GM18499 (cell line): ENCODE results near the gene ALG12.

Source experiments
- ATAC-seq: cut with Tn5 transposase; IDR thresholded peaks from one replicate; pipeline ENCODE4 v1.9.1; 2021; ENCODE audit warnings: moderate number of reproducible peaks; ENCODE audit not compliant: insufficient read depth, unreplicated experiment

The ALG12 gene

DNA sequence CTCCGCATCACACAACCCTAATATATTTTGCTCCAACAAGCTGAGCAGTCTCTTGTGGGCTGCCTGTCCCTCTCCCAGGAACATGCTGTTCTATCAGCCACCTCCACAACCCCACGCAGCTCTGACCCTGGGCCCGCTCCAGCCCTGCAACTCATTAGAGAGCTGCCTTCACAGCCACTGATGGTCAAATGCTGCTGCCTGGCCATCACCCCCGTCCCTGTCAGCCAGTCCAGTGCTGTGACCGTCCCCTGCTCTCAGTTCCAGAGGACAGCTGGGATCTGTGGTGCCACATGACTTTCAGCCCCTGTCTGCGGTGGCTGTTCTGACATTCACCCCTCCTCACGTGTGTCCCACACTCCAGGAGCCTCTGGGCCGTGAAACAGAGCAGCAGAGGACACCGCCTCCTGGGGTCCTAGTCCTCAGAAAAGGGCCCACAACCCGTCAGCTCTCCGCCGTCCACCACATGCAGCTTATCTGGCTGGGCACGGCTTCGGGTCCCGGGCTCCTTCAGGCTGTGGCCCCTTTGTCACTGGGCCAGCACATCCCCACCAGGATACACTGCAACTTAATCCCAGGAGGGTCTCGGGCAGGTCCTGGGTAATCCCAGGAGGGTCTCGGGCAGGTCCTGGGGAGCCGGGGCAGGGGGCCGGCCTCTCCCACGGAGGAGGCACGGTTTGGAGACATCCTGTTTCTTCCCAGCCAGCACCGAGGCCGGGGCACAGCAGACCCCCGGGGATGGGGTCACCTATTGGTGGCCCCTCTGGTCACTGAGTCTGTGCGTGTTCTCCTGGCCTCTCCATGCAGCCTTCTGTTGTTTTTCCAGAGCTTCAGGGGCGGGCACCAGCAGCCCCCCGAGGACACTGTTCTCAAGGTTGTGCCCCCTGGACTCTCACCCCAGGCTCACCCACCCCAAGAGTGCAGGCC is 15.3 kb upstream of the ALG12 start:
- no peak for ATAC-seq

DNA sequence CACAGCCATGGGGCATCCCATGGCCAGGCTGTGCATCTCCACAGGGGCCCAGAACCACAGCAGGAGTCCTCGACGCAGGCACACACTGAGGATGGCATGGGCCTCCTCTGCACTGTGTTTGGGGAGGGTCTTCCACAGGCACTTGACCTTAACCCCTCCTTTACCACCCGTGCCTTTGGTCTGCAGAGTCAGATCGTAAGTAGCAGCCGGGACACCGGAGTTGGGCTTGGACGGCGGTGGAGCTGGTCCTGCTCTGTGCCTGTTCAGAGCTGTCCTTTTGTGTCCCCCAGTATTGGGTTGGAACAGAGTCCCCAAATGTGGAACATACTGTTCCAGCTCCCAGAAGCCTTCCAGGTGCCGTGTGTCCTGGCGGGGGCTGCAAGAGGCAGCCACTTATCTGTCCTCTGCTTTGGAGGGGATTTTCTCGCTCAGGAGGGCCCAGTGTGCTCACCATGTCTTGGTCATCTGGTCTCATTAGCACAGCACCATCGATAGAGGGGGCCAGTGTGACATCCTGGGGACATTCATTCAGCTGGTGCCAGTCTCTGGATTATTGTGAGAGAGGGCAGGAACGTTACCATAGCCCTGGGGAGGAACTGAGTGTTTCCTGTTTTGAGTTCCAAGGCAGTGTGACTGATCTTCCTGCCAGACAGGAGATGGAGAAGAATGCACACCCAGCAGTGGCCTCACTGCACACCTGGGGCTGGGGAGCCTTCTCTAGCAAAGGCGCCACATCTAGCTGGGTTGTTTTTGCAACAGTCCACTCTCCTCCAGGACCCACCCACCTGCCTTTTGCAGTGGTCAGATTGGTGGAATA is 12.6 kb upstream of the ALG12 start:
- ATAC-seq, result no peak

DNA sequence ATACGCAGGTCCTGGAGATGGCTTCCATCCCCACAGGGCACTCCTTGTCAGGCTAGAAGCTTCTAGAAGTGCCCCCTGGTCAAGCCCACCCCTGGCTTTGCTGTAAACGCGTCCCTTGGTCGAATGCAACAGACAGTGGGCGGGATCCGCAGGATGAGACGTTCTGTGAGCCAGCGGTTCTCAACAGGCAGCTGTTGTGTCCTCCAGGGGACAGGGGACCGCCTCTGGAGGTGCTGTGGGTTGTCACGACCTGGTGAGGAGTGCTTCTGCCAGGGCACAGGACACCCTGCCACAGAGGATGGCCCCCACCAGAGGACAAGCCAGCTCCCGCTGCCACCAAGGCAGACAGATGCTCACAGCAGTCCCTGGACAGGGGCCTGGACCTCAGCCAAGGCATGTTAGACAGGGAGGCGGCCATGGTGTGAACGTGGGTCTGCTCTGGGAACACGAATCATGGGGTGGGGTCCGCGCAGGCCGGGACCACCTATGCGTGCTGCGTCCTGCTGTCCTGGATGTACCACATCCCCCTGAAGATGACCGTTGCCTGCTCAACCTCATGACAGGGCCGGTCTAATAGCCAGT is 11.8 kb upstream of the ALG12 start:
- no peak for ATAC-seq

DNA sequence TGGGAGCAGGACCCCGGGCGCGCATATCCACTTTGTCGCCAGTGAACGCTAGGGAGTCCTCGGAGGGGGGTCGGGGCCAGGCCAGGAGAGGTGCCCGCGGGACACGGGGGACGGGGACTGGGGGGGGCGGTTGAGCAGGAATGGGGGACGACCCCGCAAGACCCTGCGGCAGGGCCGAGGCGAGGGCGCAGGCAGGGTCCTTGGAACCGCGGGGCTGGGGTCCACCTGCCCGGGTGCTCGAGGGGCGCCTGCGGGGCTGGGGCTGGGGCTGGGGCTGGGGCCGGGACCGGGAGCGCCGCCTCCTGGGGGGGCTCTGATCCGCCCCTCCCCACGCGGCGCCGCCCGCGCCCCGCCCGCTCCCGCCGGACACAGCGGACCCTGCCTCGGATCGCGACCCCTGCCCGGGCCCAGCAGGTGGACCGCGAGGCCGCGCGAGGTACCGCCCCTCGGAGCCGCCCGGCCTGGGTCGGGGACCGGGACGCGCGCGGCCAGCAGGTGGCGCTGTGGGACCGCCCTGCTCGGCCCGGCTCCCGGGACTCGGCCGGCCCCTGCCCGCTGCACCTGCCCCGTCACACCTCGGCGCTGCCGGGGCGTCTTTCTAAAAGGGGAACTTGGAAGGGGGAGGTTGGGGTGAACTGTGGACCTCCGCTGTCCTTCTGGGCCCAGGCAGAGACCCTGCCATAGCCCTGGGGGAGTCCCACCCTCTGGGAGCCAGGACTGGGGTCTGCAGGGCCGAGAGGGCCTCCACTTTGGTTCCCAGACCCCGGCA is 11.2 kb upstream of the ALG12 start:
- no peak for ATAC-seq

DNA sequence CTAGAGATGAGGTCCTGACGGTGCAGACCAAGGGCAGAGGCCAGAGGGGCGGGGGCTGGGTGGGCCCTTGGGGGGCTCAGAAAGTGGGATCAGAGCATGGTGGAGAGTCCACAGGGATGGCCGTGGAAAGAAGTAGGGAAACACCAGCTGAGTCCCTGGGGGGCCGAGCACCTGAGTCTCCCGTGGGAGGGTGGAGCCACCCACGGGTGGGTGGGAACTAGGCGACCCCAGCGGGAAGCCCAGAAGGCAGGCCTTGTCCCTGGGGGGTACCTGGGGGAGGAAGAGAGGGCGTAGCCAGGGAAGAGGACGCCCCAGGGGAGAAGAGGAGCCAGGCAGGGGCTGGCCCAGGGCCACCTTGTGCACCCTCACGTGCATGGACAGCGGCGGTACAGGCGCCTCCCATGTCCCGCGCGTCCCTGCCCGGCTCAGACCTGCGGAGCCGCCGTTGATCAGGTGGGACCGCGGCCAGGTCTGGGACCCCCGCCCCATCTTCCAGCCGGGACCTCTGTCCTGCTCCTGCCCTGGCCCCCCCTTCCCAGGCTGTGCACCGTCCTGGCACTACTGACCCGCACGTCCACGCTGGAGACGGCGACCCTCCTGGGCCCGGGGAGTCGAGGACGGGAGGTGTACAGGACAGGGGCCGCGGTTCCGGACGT is 10.4 kb upstream of the ALG12 start:
- ATAC-seq, result no peak

DNA sequence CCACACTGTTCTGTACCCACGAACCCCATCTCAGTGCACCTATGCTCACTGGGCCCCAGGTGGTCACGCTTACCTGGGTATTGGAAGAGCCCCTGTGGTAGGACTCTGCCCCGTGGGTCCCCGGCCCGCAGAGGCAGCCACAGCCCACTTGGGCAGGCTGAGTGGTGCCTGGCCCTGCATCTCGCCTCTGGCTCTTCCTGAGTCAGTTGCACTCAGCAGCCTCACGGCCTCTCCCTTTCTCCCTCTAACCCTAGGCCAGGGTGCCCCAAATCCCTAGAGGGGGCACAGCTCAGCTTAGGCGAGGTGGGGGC is 9.9 kb upstream of the ALG12 start:
- no peak for ATAC-seq

DNA sequence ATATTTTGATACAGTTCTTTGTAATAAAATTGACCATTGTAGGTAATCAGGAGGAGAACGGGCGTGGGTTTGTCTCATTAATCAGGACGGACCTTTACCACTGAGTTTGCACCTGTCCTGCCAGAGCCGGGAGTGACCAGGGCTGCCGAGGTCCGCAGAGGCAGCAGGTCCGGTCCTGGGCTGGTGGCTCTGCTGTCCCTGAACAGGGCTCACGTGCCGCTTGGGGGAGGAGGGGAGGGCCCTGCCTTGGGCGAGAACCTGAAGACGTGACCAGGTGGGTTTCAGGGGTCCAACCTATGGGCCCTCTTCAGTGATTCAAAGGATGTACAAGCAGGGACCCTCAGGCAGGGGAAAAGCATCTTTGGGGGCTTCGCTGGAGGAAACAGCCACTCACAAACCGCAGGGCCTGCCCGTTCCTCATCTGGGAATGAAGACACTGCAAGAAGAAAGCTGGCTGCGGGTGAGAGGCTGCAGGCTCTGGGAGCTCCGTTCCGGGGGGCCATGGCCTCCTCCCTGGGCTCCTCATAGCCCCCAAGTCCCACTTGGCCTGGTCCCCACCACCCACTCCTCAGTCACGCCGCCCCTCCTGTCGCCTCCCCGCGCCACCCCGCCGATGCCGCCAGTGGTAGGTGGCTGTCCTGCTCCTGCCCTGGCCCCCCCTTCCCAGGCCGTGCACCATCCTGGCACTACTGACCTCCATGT is 9.4 kb upstream of the ALG12 start:
- no peak for ATAC-seq

GRCh38 chr22:49926916-49927315 is 8.7 kb upstream of the ALG12 start:
- no peak for ATAC-seq

- ATAC-seq, result no peak
These were observed 7.4 kb upstream of the ALG12 start for GRCh38 chr22:49925525-49926128.

DNA sequence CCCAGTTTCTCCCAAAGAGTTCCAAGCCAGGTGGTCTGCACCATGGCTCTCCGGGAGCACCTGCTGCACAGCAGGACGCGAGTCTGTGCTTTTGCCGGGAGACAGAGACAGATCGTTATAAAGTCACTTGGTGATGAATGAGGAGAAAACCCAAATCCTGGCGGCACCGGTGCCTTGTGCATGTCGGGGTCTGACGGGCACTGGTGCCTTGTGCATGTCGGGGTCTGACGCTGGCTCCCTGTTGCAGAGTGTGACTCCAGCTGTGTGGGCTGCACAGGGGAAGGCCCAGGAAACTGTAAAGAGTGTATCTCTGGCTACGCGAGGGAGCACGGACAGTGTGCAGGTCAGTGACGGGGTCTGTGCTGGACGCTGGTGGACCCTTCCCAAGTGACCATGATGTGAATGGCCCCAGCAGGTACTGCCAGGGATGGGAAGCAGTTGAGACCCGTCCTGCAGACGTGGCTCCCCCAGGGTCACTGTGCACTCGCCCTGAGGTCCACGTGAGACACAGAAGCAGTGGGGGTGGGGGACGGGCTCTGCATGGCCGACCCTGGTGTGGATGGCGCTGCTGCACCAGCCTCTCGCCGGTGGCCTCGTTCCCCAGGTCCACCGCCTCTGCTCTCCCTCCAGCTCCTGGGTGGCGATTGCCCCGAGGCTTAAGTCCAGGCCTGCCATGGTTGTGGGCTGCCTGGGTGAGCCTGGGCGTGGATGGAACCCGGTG is 6.0 kb upstream of the ALG12 start:
- no peak for ATAC-seq

GRCh38 chr22:49923445-49923844 is 5.2 kb upstream of the ALG12 start:
- ATAC-seq, result no peak

GRCh38 chr22:49922926-49923325 is 4.7 kb upstream of the ALG12 start:
- ATAC-seq, result no peak

- ATAC-seq, result no peak
These were observed 4.2 kb upstream of the ALG12 start for GRCh38 chr22:49922484-49922883.

DNA sequence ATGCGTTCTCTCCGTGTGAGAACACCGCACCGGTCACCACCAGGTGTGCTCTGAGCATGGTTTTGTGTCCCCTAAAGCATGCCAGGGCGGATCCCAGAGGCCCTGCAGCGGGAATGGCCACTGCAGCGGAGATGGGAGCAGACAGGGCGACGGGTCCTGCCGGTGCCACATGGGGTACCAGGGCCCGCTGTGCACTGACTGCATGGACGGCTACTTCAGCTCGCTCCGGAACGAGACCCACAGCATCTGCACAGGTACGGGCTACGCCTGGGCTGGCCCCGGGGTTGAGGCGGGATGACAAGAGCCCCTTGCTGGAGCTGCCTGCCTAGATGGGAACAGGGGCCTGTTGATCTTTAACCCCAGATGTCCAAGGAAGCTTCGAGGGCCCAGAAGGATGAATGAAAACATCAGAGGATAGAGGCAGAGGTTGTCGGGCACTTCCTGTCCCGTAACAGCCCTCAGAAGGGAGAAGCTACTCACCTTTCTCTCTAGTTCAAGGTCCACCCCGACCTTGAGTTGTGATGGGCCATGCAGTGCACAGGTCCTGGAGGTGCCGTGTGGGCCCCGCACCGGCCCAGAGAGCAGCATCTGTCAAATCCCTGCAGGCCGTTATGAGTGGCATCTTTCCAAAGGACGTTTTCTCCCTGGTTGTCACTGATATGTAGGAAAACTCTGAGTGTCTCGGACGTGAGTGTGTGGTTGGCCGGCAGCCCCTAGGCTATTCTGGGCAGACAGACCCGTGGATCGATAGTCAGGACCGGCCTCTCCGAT is 3.5 kb upstream of the ALG12 start:
- no peak for ATAC-seq

GRCh38 chr22:49920859-49921258 is 2.6 kb upstream of the ALG12 start:
- no peak for ATAC-seq

DNA sequence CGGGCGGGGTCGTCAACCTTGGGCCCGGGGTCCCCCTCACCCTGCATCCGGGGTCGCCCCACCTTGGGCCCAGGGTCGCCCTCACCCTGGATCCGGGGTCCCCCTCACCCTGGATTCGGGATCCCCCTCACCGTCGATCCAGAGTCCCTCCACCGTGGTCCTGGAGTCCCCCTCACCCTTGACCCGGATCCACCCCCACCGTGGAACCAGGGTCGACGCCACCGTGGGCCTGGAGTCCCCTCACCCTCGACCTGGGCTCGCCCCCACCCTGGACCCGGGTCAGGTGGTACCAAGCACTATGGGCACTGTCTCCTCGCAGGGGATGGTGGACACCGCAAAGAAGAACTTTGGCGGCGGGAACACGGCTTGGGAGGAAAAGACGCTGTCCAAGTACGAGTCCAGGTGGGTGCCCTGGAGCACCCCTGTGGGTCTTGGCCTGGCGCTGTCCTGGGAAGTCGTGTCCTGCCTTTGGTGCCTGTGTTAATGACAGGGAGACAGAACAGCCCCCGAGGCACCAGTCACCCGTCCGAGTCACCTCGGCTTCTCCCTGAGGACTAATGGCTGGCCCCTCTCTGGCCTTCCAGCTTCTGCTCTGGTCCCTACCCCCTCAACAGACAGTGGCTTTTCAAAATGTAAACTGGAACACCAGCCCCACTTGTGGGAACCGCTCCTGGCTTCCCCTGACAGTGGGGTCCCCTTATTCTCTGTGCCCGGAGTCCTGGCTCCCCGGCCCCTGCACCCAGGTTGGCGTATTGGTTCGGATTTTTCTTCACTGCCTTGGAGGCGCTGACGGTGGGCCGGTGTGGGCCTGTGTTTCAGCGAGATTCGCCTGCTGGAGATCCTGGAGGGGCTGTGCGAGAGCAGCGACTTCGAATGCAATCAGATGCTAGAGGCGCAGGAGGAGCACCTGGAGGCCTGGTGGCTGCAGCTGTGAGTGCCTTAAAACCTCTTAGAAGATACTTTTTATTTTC is 958 bp upstream of the ALG12 start:
- ATAC-seq, result no peak

DNA sequence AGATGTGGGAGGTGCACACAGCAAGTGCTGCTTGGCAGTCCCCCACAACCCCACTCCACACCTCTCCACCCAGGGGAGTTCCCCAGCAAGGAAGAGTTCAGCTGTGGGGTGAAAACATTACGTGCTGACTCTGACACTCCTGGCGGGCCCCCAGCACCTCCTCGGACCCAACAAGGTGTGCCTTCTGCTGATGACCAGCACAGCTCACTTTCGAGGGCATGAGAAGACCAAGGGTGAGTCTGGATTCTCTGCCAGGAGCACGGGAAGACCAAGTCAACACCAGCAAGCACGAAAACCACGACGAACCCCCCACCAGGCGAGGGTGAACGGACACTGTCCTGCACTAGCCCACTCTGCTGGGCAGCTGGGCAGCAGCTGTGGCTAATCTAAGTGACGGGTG is 1.4 kb downstream of the ALG12 start:
- no peak for ATAC-seq
